ENCODE data around the gene NRIP2.

The NRIP2 gene

GRCh38 chr12:2793561-2793960 lies 41.3 kb downstream of the NRIP2 start:
- POLR2A ChIA-PET: no interaction called here
- CTCF ChIA-PET: interaction anchor here (1.7 kb wide), 1 partner anchor 9 kb away, joined by 3 read pairs; no protein-coding TSS in a partner anchor
- TF ChIP-seq SP1 (IDR thresholded peaks at IDR 0.05) (no peak), FOXK2 (IDR thresholded peaks at IDR 0.05) (no peak), FOXM1 (IDR thresholded peaks at IDR 0.05; ENCODE audit: borderline replicate concordance) (no peak), ELF4 (IDR thresholded peaks at IDR 0.05) (no peak), BHLHE40 (IDR thresholded peaks at IDR 0.05; ENCODE audit: borderline replicate concordance) (no peak), CTBP1 (IDR thresholded peaks at IDR 0.05; ENCODE audit: borderline replicate concordance) (no peak), NFRKB (IDR thresholded peaks at IDR 0.05) (no peak), ZNF384 (IDR thresholded peaks at IDR 0.05) (no peak), HDGF (IDR thresholded peaks at IDR 0.05; ENCODE audit: borderline replicate concordance) (no peak), FOXA1 (IDR thresholded peaks at IDR 0.05) (no peak), SUZ12 (IDR thresholded peaks at IDR 0.05) (no peak), TARDBP (IDR thresholded peaks at IDR 0.05) (no peak), PKNOX1 (IDR thresholded peaks at IDR 0.05) (no peak), L3MBTL2 (conservative IDR thresholded peaks at IDR 0.05) (no peak), LEF1 (IDR thresholded peaks at IDR 0.05; ENCODE audit: borderline replicate concordance) (no peak), ARNT (IDR thresholded peaks at IDR 0.05) (no peak)
- no peak for DNase-seq (ENCODE audit: extremely low spot score)

- CTCF ChIA-PET: interaction anchor here (0.6 to 1.7 kb wide), 2 partner anchors 9 to 1133 kb away, joined by 3 to 4 read pairs; no protein-coding TSS in a partner anchor
- POLR2A ChIA-PET: no interaction called here
- DNase-seq (ENCODE audit: extremely low spot score): no peak
- TF ChIP-seq BHLHE40 (IDR thresholded peaks at IDR 0.05; ENCODE audit: borderline replicate concordance): no peak
- no peak for TF ChIP-seq ARNT (IDR thresholded peaks at IDR 0.05)
- no peak for TF ChIP-seq FOXA1 (IDR thresholded peaks at IDR 0.05)
- no peak for TF ChIP-seq NFRKB (IDR thresholded peaks at IDR 0.05)
- no peak for TF ChIP-seq LEF1 (IDR thresholded peaks at IDR 0.05; ENCODE audit: borderline replicate concordance)
- TF ChIP-seq L3MBTL2 (conservative IDR thresholded peaks at IDR 0.05): no peak
- TF ChIP-seq SP1 (IDR thresholded peaks at IDR 0.05): no peak
- TF ChIP-seq ELF4 (IDR thresholded peaks at IDR 0.05): no peak
- TF ChIP-seq SUZ12 (IDR thresholded peaks at IDR 0.05): no peak
- TF ChIP-seq FOXM1 (IDR thresholded peaks at IDR 0.05; ENCODE audit: borderline replicate concordance): no peak
- no peak for TF ChIP-seq TARDBP (IDR thresholded peaks at IDR 0.05)
- no peak for TF ChIP-seq HDGF (IDR thresholded peaks at IDR 0.05; ENCODE audit: borderline replicate concordance)
- TF ChIP-seq FOXK2 (IDR thresholded peaks at IDR 0.05): no peak
- no peak for TF ChIP-seq PKNOX1 (IDR thresholded peaks at IDR 0.05)
- no peak for TF ChIP-seq CTBP1 (IDR thresholded peaks at IDR 0.05; ENCODE audit: borderline replicate concordance)
- TF ChIP-seq ZNF384 (IDR thresholded peaks at IDR 0.05): no peak
These were observed 41.9 kb downstream of the NRIP2 start for GRCh38 chr12:2792671-2793500.

- POLR2A ChIA-PET: no interaction called here
- TF ChIP-seq PKNOX1 (IDR thresholded peaks at IDR 0.05) (no peak), HDGF (IDR thresholded peaks at IDR 0.05; ENCODE audit: borderline replicate concordance) (no peak), FOXA1 (IDR thresholded peaks at IDR 0.05) (no peak), SP1 (IDR thresholded peaks at IDR 0.05) (no peak), FOXM1 (IDR thresholded peaks at IDR 0.05; ENCODE audit: borderline replicate concordance) (no peak), L3MBTL2 (conservative IDR thresholded peaks at IDR 0.05) (no peak), NFRKB (IDR thresholded peaks at IDR 0.05) (no peak), SUZ12 (IDR thresholded peaks at IDR 0.05) (no peak), TARDBP (IDR thresholded peaks at IDR 0.05) (no peak), ARNT (IDR thresholded peaks at IDR 0.05) (no peak), BHLHE40 (IDR thresholded peaks at IDR 0.05; ENCODE audit: borderline replicate concordance) (no peak), FOXK2 (IDR thresholded peaks at IDR 0.05) (no peak), ZNF384 (IDR thresholded peaks at IDR 0.05) (no peak), LEF1 (IDR thresholded peaks at IDR 0.05; ENCODE audit: borderline replicate concordance) (no peak), CTBP1 (IDR thresholded peaks at IDR 0.05; ENCODE audit: borderline replicate concordance) (no peak), ELF4 (IDR thresholded peaks at IDR 0.05) (no peak)
- CTCF ChIA-PET: no interaction called here
- no peak for DNase-seq (ENCODE audit: extremely low spot score)
These were observed 43.7 kb downstream of the NRIP2 start for GRCh38 chr12:2791089-2791488.

GRCh38 chr12:2785017-2785416 lies 49.8 kb downstream of the NRIP2 start:
- POLR2A ChIA-PET: interaction anchor here (1.3 to 2.4 kb wide), 4 partner anchors 10 to 20 kb away, joined by 3 to 12 read pairs (median 8); partner anchors contain the start of gene FKBP4
- no peak for DNase-seq (ENCODE audit: extremely low spot score)
- CTCF ChIA-PET: interaction anchor here (1.0 kb wide), 2 partner anchors 11 to 46 kb away, joined by 3 to 4 read pairs; no protein-coding TSS in a partner anchor
- TF ChIP-seq L3MBTL2 (conservative IDR thresholded peaks at IDR 0.05) (no peak), FOXA1 (IDR thresholded peaks at IDR 0.05) (no peak), SP1 (IDR thresholded peaks at IDR 0.05) (no peak), ZNF384 (IDR thresholded peaks at IDR 0.05) (no peak), ARNT (IDR thresholded peaks at IDR 0.05) (no peak), HDGF (IDR thresholded peaks at IDR 0.05; ENCODE audit: borderline replicate concordance) (no peak), BHLHE40 (IDR thresholded peaks at IDR 0.05; ENCODE audit: borderline replicate concordance) (no peak), LEF1 (IDR thresholded peaks at IDR 0.05; ENCODE audit: borderline replicate concordance) (no peak), ELF4 (IDR thresholded peaks at IDR 0.05) (no peak), CTBP1 (IDR thresholded peaks at IDR 0.05; ENCODE audit: borderline replicate concordance) (no peak), FOXM1 (IDR thresholded peaks at IDR 0.05; ENCODE audit: borderline replicate concordance) (no peak), TARDBP (IDR thresholded peaks at IDR 0.05) (no peak), PKNOX1 (IDR thresholded peaks at IDR 0.05) (no peak), SUZ12 (IDR thresholded peaks at IDR 0.05) (no peak)
